GM19025 (cell line): ENCODE results near the gene SH2D6.
"Not testable (repeated sequence)": the region's sequence is repeated elsewhere in the genome, so short reads cannot be mapped to it uniquely, and the experiment has no call there.

Experiments
- ATAC-seq: cut with Tn5 transposase; IDR thresholded peaks from one replicate; pipeline ENCODE4 v1.9.1; 2021; ENCODE audit warnings: mild to moderate bottlenecking, low read depth, moderate library complexity; ENCODE audit not compliant: unreplicated experiment

Gene SH2D6

DNA sequence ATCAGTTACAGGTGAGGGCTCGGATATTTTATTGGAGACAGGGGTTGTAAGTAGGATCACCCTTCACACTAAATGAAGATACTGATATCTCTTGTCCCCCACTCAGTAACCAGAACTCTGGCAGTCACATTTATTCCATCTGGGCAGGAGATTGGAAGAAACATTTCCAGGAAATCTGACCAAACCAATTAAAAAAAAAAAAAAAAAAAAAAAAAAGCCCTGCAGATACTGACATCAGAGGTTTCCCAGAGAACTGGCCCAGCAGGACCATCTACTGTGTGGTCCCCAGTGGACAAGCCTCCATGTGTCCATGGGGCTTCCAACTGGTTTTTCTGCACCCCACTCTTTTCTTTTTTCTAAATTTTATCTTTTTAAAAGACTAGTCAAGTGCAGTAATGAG is 41.3 kb downstream of the SH2D6 start:
- ATAC-seq, result no peak

- no peak for ATAC-seq
Measured at GRCh38 chr2:85462322-85462721, 43.8 kb downstream of the SH2D6 start.

DNA sequence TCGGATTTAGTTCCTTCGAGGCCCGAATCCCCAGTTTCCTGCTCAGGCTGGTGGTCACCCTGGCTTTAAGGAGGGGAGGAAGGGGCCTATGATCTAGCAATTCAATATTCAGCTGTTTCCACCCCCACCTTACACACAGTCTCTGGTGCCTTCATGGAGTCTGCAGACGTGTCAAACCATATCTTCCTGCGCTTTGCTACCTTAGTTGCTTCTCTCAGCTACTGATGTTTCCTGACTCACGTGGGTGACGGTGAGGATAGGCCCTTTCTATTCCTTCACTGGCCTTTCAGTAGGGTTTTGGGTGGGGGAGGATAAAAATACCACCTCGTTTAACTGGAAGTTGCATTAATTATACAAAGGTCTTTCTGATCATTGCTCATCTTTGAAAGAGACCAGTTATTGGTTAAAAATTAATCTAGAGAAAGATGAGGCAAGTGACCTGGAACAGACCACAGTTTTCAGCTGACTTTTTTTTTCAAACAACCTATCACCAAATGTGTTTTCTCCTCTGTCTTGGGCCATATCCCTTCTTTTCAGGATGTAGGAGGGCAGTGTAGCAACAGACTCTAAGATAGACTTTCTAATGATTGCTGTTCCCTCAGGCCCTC is 49.7 kb downstream of the SH2D6 start:
- no peak for ATAC-seq

DNA sequence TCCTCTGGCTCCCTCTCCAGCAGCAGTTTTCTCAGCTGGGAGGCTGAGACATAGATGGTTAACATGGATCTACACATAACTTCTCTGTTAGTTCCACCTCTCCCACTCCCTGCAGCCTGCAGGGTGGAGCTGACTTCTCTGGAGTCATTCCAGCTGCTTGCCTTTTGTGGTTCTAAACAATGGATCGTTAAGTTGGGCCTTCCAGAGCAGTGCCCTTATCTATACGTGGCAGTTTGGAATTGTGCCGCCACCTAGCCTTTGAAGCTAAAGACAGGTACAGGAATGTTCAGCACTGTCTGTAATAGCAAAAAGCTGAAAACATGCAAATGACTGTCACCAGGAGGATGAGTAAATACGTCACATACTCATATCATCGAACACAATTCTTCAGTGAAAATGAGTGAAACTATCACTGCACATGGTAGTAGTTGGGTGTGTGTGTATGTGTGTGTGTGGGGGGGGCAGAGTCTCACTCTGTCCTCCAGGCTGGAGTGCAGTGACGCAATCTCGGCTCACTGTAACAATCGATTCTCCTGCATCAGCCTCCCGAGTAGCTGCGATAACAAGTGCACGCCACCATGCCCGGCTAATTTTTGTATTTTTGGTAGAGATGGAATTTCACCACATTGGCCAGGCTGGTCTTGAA is 50.3 kb downstream of the SH2D6 start:
- no peak for ATAC-seq

DNA sequence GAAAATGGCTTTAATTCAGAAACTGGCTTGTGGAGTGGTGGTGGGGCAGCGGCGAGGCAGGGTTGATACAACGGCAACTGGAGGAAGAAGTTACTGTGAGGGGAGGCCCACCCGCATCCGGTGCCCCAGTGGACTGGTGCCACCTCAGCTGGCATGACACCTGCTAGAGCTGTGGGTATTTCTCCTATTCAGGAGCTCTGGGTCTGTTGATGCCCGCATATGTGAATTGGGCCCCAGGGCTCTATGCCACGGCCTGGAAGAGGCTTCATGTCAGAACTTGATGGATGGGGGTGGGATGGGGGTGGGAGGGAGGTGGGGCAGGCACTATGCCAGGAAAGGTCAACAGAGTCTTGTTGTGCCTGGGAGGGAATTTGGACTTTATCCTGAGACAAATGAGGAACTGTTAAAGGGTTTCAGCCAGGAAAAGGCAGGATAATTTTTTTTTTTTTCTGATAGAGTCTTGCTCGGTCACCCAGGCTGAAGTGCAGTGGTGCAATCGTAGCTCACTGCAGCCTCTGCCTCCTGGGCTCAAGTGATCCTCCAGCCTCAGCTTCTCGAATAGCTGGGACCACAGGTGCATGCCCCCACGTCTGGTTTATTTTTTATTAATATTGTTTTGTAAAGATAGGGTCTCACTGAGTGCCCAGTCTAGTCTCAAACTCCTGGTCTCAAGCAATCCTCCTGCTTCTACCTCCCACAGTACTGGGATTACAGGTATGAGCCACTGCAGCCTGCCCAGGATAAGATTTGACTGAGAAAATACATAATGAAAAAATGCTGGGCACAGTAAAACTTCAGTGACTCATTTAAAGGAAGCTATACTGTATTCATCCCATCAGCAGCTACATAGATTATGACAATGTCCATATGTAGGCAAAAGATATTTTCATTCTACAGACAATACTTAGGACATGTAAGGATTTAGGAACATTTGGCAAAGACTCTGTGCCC is 52.6 kb downstream of the SH2D6 start:
- ATAC-seq, result no peak

GRCh38 chr2:85472261-85472660 is 53.7 kb downstream of the SH2D6 start:
- ATAC-seq, result no peak

- ATAC-seq, result no peak
Measured at GRCh38 chr2:85475799-85476490, 57.4 kb downstream of the SH2D6 start.

- ATAC-seq, result no peak
Measured at GRCh38 chr2:85476624-85477023, 58.1 kb downstream of the SH2D6 start.

- no peak for ATAC-seq
Measured at GRCh38 chr2:85477884-85478283, 59.4 kb downstream of the SH2D6 start.

DNA sequence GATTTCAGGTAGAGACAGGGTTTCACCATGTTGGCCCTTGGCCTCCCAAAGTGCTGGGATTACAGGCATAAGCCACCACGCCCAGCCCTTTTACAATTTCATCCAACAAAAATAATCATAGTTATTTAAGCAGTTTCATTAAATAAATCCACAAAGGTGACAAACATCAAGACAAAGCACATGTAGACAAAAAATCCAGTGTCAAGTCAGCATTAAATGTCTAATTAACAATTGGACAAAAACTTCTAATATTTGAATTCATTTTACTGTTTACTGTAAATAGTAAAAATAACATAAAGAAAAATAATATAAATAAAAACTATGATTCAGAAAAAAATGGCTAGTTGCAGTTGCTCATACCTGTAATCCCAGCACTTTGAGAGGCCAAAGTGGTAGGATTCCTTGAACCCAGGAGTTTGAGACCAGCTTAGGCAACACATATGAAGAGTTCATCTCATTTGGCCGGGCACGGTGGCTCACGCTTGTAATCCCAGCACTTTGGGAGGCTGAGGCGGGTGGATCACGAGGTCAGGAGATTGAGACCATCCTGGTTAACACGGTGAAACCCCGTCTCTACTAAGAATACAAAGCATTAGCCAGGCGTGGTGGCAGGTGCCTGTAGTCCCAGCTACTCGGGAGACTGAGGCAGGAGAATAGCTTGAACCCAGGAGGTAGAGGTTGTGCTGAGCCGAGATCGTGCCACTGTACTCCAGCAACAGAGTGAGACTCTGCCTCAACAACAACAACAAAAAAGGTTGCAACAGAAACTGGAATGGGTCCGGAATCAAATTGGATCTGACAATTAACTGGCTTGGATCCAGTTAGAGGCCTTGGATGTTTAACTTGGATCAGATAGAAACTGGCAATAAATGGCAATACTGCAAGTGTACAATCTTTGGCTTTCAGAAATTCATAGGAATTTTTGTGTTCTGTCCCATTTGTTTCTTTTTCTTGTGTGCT is 63.6 kb downstream of the SH2D6 start:
- ATAC-seq, result no peak

GRCh38 chr2:85484615-85485014 is 66.1 kb downstream of the SH2D6 start:
- ATAC-seq, result not testable (repeated sequence)

DNA sequence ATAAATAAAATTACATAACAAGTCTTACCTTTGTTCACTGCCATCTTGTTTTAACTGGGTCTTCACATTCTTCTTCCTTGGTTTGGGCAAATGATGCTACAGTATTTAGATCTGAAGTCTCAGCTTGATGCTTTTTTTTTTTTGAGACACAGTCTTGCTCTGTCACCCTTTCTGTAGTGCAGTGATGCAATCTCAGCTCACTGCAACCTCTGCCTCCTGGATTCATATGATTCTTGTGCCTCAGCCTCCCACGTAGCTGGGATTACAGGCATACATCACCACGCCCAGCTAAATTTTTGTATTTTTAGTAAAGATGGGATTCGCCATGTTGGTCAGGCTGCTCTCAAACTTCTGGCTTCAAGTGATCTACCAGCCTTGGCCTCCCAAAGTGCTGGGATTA is 67.3 kb downstream of the SH2D6 start:
- ATAC-seq, result no peak
